ENCODE results near the gene CFAP299. TPM values are rescaled to one million over a fixed set of nuclear protein-coding genes. Genes with fewer than 3 reads are reported as not detected.

CFAP299 gene
- total RNA-seq, 1 donor from 2014 or later: not detected

DNA sequence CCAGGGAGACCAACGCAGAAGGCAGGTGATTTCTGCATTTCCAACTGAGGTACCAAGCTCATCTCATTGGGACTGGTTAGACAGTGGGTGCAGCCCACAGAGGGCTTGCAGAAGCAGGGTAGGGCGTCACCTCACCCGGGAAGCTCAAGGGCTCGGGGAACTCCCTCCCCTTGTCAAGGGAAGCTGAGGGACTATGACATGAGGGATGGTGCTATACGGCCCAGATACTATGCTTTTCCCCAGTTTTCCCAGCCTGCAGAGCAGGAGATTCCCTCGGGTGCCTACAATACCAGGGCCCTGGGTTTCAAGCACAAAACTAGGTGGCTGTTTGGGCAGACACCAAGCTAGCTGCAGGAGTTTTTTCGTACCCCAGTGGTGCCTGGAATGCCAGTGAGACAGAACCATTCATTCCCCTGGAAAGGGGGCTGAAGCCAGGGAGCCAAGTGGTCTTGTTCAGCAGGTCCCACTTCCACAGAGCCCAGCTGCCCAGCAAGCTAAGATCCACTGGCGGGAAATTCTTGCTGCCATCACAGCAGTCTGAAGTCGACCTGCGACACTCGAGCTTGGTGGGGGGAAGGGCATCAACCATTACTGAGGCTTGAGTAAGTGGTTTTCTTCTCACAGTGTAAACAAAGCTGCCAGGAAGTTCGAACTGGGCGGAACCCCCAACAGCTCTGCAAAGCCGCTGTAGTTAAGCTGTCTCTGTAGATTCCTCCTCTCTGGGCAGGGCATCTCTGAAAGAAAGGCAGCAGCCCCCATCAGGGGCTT, 103.9 kb downstream of the CFAP299 start:
- intact Hi-C loops (cut with micrococcal nuclease): loop anchor here (2.0 kb wide), 1 partner anchor 53 kb away; no protein-coding TSS in a partner anchor

- intact Hi-C loops (cut with micrococcal nuclease): no loop called here
Measured at GRCh38 chr4:80446248-80446647, 110.7 kb downstream of the CFAP299 start.

GRCh38 chr4:80446664-80447063, 111.1 kb downstream of the CFAP299 start:
- intact Hi-C loops (cut with micrococcal nuclease): no loop called here

DNA sequence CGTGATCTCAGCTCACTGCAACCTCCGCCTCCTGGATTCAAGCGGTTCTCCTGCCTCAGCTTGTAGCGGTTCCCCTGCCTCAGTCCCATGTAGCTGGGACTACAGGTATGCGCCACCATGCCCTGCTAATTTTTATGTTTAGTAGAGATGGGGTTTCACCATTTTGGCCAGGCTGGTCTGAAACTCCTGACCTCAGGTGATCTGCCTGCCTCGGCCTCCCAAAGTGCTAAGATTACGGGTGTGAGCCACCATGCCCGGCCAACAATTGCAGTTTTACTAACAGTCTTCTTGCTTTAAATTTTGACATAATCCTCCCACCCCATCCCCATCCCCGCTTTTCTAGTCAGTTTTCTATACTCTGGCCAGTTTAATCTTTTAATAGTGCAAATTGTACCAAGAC, 112.0 kb downstream of the CFAP299 start:
- intact Hi-C loops (cut with micrococcal nuclease): no loop called here

DNA sequence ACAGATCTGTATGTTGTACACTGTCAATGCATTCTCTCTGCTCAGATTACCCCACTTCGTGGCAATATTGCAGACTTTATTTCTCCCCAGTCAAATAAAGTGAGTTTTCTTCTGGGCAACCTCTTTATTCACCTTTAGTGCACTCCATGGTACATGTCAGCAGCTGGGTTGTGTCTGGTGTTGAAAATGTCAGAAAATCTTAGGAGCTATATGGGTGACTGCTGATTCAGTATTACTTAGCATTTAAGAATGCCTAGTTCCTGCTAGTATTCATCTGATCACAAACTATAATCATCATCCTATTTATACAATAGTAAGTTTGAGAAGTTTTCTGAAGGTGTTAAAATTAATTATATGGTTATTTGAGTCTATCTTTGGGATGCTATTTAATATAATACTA, 112.5 kb downstream of the CFAP299 start:
- intact Hi-C loops (cut with micrococcal nuclease): no loop called here

GRCh38 chr4:80452055-80452454, 116.5 kb downstream of the CFAP299 start:
- intact Hi-C loops (cut with micrococcal nuclease): no loop called here

- intact Hi-C loops (cut with micrococcal nuclease): no loop called here
Measured at GRCh38 chr4:80452768-80453167, 117.2 kb downstream of the CFAP299 start.

DNA sequence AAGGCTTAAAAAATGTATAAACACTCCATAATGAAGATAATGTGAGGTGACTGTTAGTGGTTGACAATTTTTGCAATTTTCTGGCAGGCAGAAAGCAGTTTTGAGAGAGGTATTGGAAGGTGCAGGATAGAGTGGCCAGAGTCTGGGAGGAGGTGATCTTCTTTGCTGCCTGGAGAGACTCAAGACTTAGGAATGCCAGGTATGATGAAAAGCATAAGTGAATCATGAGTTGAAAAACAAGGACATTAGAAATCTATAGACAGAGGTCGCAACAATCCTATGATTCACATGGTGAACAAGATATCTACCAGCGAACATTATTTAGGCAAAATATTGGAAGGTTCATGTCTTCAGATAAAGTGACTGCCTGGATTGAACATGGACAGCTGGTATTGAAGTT, 118.5 kb downstream of the CFAP299 start:
- intact Hi-C loops (cut with micrococcal nuclease): no loop called here

DNA sequence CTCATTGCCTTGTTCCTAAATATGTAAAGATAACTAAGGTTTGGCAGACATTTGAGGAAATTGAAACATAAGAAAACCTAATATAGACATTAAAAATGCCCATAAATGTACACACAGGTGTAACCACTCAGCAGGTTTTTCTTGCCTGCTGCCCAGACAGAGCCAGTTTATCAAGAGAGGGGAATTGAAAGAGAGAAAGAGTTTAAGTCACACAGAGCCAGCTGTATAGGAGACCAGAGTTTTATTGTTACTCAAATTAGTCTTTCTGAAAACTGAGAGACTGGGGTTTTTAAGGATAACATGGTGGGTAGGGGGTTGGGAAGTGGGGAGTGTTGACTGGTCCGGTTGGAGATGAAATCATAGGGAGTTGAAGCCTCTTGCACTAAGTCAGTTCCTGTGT, 119.0 kb downstream of the CFAP299 start:
- intact Hi-C loops (cut with micrococcal nuclease): no loop called here

DNA sequence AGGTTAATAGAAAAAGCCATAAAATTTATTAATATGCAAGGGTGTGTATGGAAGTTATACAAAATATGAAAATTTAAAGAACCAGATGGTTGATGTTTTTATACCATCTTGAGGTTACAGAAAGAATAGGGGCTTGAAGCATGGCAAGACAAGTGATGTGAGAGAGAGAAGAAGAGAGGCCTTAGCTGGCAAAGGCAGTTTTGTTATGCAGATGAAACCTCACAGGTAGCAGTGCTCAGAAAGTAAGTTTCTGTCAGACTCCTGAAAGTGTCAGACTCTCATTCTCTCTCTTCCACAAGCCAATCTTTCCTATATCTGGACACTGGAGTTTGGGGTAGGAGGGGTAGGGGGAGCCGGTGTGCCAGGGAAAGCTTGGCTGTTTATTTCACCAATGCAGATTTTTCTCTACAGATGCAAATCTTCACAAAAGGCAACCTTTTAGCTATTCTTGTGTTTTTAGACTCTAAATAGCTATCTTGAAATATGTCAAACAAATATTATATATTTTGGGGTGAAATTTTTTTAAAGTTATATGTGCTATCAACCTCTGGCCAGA, 124.5 kb downstream of the CFAP299 start:
- intact Hi-C loops (cut with micrococcal nuclease): loop anchor here (10.0 kb wide), 1 partner anchor 345 kb away; no protein-coding TSS in a partner anchor

DNA sequence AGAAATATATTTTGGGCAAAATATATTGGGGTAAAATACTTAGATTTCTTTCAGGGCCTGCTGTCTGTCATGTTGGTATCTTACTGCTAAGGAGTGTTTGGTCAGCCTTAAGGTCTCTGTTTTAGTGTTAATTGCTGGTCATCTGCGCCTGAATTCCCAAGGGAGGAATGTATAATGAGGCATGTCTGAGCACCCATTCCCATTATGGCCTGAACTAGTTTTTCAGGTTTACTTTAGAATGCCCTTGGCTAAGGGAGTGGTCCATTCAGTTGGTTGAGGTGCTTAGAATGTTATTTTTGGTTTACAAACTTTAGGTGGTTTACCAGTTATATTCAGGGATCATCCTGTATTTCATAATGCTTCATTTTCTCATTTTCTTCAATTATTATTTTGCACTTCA, 125.9 kb downstream of the CFAP299 start:
- intact Hi-C loops (cut with micrococcal nuclease): loop anchor here (10.0 kb wide), 1 partner anchor 343 kb away; no protein-coding TSS in a partner anchor

GRCh38 chr4:80462621-80463091, 127.1 kb downstream of the CFAP299 start:
- intact Hi-C loops (cut with micrococcal nuclease): loop anchor here (2.0 to 10.0 kb wide), 2 partner anchors 30 to 342 kb away; no protein-coding TSS in a partner anchor

DNA sequence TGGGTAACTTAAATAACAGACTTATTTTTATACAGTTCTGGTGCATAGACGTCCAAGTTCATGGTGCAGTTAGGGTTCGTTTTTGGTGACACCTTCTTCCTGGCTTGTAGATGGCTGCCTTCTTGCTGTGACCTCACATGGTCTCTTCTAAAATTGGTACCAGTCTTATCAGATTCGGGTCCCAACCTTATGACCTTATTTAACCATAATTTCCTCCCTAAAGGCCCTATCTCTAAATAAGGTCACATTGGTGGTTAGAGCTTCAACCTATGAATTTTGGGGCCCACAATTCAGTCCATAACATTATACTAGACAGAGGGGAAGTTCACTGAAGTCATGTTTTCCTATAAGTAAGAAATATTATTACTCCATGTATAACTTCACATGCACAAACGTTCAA, 128.0 kb downstream of the CFAP299 start:
- intact Hi-C loops (cut with micrococcal nuclease): loop anchor here (2.0 to 10.0 kb wide), 2 partner anchors 29 to 341 kb away; no protein-coding TSS in a partner anchor

DNA sequence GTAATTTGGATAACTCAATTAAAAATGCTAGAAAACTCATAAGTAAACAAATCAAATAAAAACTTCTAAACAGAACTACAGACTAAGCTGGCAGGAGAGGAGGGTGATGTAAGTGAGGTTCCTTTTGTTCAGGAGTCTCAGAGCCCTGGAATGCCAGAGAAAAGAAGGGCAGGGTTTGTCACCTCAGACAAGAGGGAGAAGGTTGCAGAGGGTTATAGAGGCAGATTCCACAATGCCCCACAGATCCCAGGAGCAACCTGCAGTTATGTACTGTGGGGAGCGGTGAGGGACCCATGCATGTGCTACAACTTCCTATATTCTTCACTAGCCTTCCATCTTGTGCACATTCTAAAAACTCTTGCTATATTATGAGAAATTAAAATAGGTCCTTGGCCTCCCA, 129.7 kb downstream of the CFAP299 start:
- intact Hi-C loops (cut with micrococcal nuclease): loop anchor here (10.0 kb wide), 1 partner anchor 340 kb away; no protein-coding TSS in a partner anchor

DNA sequence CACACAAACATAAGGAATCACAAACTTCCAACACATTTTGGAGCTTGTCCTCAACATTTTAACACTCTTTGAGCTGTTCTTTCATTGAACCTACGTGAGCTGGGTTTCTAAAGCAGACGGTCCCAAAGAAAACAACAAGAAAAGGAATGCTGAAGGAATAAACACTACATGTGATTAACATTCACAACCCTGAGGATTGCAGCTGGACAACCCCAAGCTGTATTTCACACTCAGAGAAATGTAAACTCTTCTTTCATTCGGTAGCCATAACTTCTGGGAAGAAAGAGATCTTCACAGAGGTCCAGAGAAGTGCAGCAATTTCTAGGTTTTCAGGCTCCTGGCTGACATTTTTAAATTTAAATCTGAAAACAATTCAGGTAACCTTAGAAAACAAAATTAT, 130.2 kb downstream of the CFAP299 start:
- intact Hi-C loops (cut with micrococcal nuclease): loop anchor here (10.0 kb wide), 1 partner anchor 339 kb away; no protein-coding TSS in a partner anchor

DNA sequence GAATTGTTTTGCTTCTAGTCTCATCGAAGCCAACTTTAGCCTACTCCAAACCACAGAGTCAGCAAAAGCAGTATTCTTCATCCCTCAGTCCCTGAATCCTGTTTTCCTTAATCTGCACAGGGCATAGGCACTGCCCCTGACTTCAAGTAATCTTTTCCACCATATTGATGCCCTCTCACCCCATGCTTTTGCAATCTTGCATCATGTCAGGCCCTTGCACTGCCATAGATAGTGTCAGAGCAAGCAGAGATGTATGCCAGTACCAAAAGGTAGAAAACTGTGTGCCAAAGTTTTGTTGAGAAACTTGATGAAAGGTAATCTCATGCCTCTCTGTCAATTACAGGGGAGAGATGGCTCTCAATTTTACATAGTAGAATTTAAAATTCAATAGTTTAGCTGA, 131.1 kb downstream of the CFAP299 start:
- intact Hi-C loops (cut with micrococcal nuclease): loop anchor here (10.0 kb wide), 1 partner anchor 338 kb away; no protein-coding TSS in a partner anchor

DNA sequence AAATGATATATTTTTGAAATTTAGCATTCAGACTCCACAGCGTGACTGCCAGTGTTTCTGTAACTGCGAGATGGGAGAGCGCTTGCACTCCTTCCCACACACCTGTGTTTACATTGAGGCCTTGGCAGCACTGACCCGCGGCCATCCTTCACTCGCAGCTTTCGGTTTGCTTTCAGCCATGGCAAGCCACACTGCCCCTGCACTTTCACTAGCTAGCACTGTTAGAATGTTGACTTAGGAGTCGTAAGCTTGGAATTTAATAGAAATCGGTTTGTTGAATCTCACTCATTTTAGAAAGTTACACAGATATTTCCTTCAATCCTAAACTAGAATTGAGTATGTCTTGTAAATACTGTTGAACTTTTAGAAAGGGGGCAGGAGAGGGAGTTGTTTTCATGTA, 136.2 kb downstream of the CFAP299 start:
- intact Hi-C loops (cut with micrococcal nuclease): no loop called here

DNA sequence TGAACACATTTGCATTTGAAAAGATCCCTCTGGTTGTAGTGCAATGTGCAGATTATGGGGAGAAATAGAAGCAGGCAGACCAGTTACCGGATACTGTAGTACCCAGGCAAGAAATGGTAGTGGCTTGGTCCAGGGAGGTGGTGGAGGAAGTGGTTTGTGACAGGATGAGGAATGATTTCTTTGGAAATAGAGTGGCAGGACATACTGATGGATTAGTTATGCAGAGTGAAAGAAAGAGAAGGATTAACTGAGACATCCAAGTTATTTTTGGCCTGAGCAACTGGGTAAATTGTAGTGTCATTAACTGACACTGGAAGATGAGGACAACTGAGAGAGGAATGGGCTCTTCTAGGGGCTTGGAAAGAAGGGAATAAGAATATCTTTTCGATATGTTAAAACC, 139.7 kb downstream of the CFAP299 start:
- intact Hi-C loops (cut with micrococcal nuclease): no loop called here

DNA sequence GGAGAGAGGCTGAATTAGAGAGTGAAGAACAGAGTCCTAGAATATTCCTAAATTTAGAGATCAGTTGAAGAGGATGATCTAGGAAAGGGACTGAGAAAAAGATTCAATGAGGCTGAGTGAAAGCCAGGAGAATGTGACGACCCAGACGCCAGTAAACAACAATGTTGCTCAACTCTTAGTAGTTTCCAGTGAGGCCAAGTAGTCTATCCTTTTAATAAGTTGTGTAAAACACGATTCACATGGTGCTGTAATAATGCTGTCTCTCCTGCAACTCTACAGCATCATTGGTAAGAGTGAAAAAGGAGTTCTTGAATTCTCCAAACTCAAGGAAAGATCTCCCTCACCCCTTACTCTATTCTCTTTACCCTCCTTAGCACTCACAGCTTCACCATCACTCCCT, 140.3 kb downstream of the CFAP299 start:
- intact Hi-C loops (cut with micrococcal nuclease): no loop called here

DNA sequence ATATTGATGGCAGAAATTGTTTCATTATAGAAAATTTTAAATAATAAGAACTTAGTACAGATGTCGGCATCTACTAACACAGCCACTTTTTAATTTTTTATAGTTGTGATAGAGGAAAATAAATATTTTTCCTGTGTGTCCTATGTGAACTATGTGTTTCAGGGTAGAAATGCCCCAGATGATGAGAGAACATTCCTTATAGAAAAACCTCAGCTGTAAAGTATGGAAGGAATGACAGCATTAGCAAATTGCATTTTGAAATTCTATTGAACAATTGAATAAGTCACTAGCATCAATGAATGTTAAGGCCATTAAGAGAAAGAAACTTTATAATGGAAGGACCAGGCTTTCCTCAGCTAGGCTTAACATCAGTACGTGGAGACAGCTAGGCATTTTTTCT, 149.2 kb downstream of the CFAP299 start:
- intact Hi-C loops (cut with micrococcal nuclease): no loop called here

GRCh38 chr4:80486603-80487002, 151.1 kb downstream of the CFAP299 start:
- intact Hi-C loops (cut with micrococcal nuclease): no loop called here

DNA sequence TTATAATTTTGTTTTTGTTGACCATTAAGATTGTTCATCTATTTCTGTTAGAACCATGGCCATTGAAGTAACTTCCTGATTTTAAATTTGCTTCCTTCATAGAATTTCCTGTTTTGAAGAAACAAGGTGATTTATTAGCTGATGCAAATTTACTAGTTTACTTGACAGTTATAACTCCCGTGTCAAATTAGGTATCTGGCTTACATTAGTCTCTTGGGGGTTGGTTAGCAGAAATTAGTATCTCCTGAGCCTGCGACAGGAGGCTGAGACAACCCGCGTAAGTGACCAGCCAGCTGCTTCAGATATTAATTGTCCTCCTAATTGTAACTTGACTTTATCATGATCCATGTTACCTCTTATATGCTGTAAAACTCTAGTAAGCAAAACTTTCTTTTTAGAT, 154.3 kb downstream of the CFAP299 start:
- intact Hi-C loops (cut with micrococcal nuclease): loop anchor here (5.0 kb wide), 1 partner anchor 417 kb away; the partner anchor contains the start of gene ANTXR2

All from T-helper 1 cell treated with Interleukin-12 subunit alpha and Interleukin-12 subunit beta and Interleukin-4 antibody, amounts not matched to agents 30 ng/mL and 1 ng/mL, for 36 hours (primary cell).